Measurements from ENCODE around the gene SIGLEC7.
"Not testable (repeated sequence)": the region's sequence is repeated elsewhere in the genome, so short reads cannot be mapped to it uniquely, and the experiment has no call there.

The SIGLEC7 gene

DNA sequence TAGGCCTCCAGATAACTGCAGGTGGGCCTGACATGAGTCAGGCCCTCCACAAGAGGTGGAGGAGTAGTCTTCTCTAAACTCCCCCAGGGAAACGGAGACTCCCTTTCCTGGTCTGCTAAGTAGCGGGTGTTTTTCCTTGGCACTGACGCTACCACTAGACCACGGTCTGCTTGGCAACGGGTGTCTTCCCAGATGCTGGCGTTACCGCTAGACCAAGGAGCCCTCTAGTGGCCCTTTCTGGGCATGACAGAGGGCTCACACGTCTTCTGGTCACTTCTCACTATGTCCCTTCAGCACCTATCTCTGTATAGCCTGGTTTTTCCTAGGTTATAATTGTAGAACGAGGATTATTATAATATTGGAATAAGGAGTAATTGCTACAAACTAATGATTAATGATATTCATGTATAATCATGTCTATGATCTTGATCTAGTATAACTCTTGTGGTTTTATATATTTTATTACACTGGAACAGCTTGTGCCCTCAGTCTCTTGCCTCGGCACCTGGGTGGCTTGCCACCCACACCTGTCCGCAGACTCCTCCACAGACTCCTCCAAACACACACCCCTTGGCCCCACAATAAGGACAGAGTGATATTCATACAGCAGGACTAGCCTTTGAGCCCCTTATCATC, 27.3 kb downstream of the SIGLEC7 start:
- TF ChIP-seq CTCF (IDR thresholded peaks at IDR 0.05; ENCODE audit: control insufficient read depth, insufficient read depth, low read depth, low read length, missing control alignments): peak; percentile 78
- not testable (repeated sequence) for H3K4me3 ChIP-seq (ENCODE audit: control insufficient read depth, low read depth, low read length)
- peak; percentile 10 for DNase-seq (ENCODE audit: low read depth)

GRCh38 chr19:51172223-51172622, 30.1 kb downstream of the SIGLEC7 start:
- no peak for TF ChIP-seq CTCF (IDR thresholded peaks at IDR 0.05; ENCODE audit: control insufficient read depth, insufficient read depth, low read depth, low read length, missing control alignments)
- no peak overlapping the region for H3K4me3 ChIP-seq (ENCODE audit: control insufficient read depth, low read depth, low read length)

GRCh38 chr19:51173681-51174080, 31.6 kb downstream of the SIGLEC7 start:
- H3K4me3 ChIP-seq (ENCODE audit: control insufficient read depth, low read depth, low read length): no peak overlapping the region
- no peak for TF ChIP-seq CTCF (IDR thresholded peaks at IDR 0.05; ENCODE audit: control insufficient read depth, insufficient read depth, low read depth, low read length, missing control alignments)
- DNase-seq (ENCODE audit: low read depth): no peak

More at GRCh38 chr19:51172223-51172622, 30.1 kb downstream of the SIGLEC7 start:
- DNase-seq (ENCODE audit: low read depth): no peak

- DNase-seq (ENCODE audit: low read depth): no peak
- no peak overlapping the region for H3K4me3 ChIP-seq (ENCODE audit: control insufficient read depth, low read depth, low read length)
- TF ChIP-seq CTCF (IDR thresholded peaks at IDR 0.05; ENCODE audit: control insufficient read depth, insufficient read depth, low read depth, low read length, missing control alignments): no peak
Observed at GRCh38 chr19:51179256-51179655, 37.2 kb downstream of the SIGLEC7 start.

- TF ChIP-seq CTCF (IDR thresholded peaks at IDR 0.05; ENCODE audit: control insufficient read depth, insufficient read depth, low read depth, low read length, missing control alignments): no peak
- no peak overlapping the region for H3K4me3 ChIP-seq (ENCODE audit: control insufficient read depth, low read depth, low read length)
- no peak for DNase-seq (ENCODE audit: low read depth)
Observed at GRCh38 chr19:51181377-51181912, 39.3 kb downstream of the SIGLEC7 start.

DNA sequence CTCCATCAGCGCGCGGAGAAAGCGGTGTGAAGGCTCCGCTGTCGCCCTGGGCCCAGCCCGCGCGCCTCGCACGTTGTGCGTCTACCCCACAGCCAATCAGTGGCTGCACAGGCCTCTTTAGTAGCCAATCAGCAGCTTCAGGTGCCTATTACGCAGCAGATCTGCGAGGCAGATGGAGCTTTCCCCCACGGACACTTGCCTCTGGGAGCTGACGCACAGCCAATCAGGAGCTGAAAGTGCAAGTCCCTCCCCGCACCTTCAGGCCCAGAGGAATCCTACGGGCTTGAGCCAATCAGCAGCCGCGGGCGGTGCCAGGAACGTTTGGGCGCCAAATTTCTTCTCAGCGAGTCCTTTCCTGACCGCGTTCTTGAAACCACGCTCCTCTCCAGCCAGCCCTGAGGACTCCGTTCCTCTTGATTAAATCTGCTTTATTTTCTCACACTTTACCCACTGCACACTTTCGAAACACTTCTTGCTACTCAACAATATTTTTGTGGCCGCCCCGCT, 39.9 kb downstream of the SIGLEC7 start:
- no peak for TF ChIP-seq CTCF (IDR thresholded peaks at IDR 0.05; ENCODE audit: control insufficient read depth, insufficient read depth, low read depth, low read length, missing control alignments)
- no peak overlapping the region for H3K4me3 ChIP-seq (ENCODE audit: control insufficient read depth, low read depth, low read length)
- DNase-seq (ENCODE audit: low read depth): no peak
